K562 (cell line): ENCODE data around the gene DCXR. TPM values are rescaled to one million over a fixed set of nuclear protein-coding genes. Genes with fewer than 3 reads are reported as not detected.
A peak's percentile ranks its signal among the peaks of the same experiment; 100 is the strongest.

ENCODE experiments used
- ATAC-seq: fragments of 200-7000 bp; cut with Tn5 transposase; 3 replicates; pipeline ENCODE4 v1.9.1; 2020; ENCODE audit warnings: moderate library complexity
- BruUV-seq: library from RNA; stranded (reverse); fragments of 400-500 nt; replicated peaks from 2 replicates; lab custom pipeline; 2021; lab: Mats Ljungman, UMichigan
- CTCF ChIA-PET: fragments of 300-600 bp; formaldehyde crosslinking; extraction: SDS; loops from one replicate; lab custom pipeline; 2021; ENCODE audit warnings: low intra/inter-chr PET ratio; lab: Yijun Ruan, JAX
- POLR2A ChIA-PET: fragments of 300-600, 350-650 bp; sonication (Branson Sonifier 250); formaldehyde crosslinking; extraction: SDS; loops from one replicate; lab custom pipeline; 2021; ENCODE audit warnings: antibody characterized with exemption, inconsistent platforms; lab: Yijun Ruan, JAX
- DNase-seq, 4 experiments: peaks; one replicate each; pipeline versions ENCODE4 v3.0.0 to v3.0.0-alpha.2; 2011 to 2018; ENCODE audit warnings: low spot score in 3 of 4, mixed read lengths in 3 of 4; ENCODE audit errors: extremely low read depth in 1 of 4
- FAIRE-seq: peaks from 2 replicates; lab custom pipeline; 2011; peaks lifted over from hg19 to GRCh38; lab: Jason Lieb, UNC
- H2AFZ ChIP-seq: 2 replicates; pipeline ENCODE4 v1.6.0; 2011; ENCODE audit warnings: low read depth, low read length, control low read depth, inconsistent platforms
- H3K27ac ChIP-seq: fragments of 200-600 bp; 3 replicates; pipeline ENCODE4 v1.8.0; 2011; ENCODE audit warnings: low read depth, mild to moderate bottlenecking, control low read depth, inconsistent platforms, low read length, moderate library complexity, mixed read lengths; ENCODE audit errors: extremely low read depth
- H3K27me3 ChIP-seq, 2 experiments: fragments of 300-600 bp in 1 of 2; 2 replicates in 1 of 2; 3 replicates in 1 of 2; pipeline versions ENCODE4 v1.6.0 to v1.8.0; 2011; ENCODE audit warnings: inconsistent platforms in 2 of 2, low read length in 2 of 2, mild to moderate bottlenecking in 1 of 2, mixed read lengths in 1 of 2, moderate library complexity in 1 of 2; ENCODE audit not compliant: control insufficient read depth in 2 of 2, insufficient read depth in 2 of 2
- H3K36me3 ChIP-seq: fragments of 300-600 bp; 3 replicates; pipeline ENCODE4 v1.8.0; 2011; ENCODE audit warnings: mild to moderate bottlenecking, low read length, inconsistent platforms; ENCODE audit not compliant: control insufficient read depth, insufficient read depth
- H3K4me1 ChIP-seq, 2 experiments: fragments of 200-600 bp in 1 of 2; replicated peaks in 1 of 2; 2 replicates in 1 of 2; 3 replicates in 1 of 2; pipeline versions ENCODE4 v1.5.1 to v1.8.0; 2011; ENCODE audit warnings: inconsistent platforms in 2 of 2, low read length in 2 of 2, mild to moderate bottlenecking in 1 of 2, mixed read lengths in 1 of 2, moderate library complexity in 1 of 2; ENCODE audit not compliant: control insufficient read depth in 2 of 2, insufficient read depth in 2 of 2
- H3K4me2 ChIP-seq: 2 replicates; pipeline ENCODE4 v1.6.1; 2011; ENCODE audit warnings: low read length, control low read depth, inconsistent platforms, mixed read lengths; ENCODE audit not compliant: insufficient read depth
- H3K4me3 ChIP-seq: fragments of 200-600 bp; sonication (generic), shearing (Covaris generic); 2 replicates; pipeline ENCODE4 v1.5.1; 2016; ENCODE audit warnings: control low read depth, inconsistent platforms
- H3K79me2 ChIP-seq: fragments of 200-600 bp; 3 replicates; pipeline ENCODE4 v1.8.0; 2011; ENCODE audit warnings: low read length, inconsistent platforms; ENCODE audit not compliant: control insufficient read depth, insufficient read depth
- H3K9ac ChIP-seq, 2 experiments: 2 replicates each; pipeline versions ENCODE4 v1.6.0 to v1.6.1; 2011; ENCODE audit warnings: low read depth in 2 of 2, low read length in 2 of 2, control low read depth in 1 of 2, inconsistent platforms in 1 of 2, mild to moderate bottlenecking in 1 of 2, mixed read lengths in 1 of 2; ENCODE audit not compliant: insufficient read depth in 1 of 2
- H3K9me1 ChIP-seq: one replicate; pipeline ENCODE4 v1.6.0; 2011; ENCODE audit warnings: inconsistent platforms, mild to moderate bottlenecking, low read length, moderate library complexity; ENCODE audit not compliant: control insufficient read depth, insufficient read depth
- H3K9me3 ChIP-seq: replicated peaks from 2 replicates; pipeline ENCODE4 v1.5.1; 2011; ENCODE audit warnings: low read depth, low read length, inconsistent platforms; ENCODE audit not compliant: control insufficient read depth, insufficient read depth
- H4K20me1 ChIP-seq: replicated peaks from 2 replicates; pipeline ENCODE4 v1.6.1; 2011; ENCODE audit warnings: low read length, inconsistent platforms, mixed read lengths; ENCODE audit not compliant: control insufficient read depth, insufficient read depth
- ARID4B ChIP-seq: sonication (generic); formaldehyde crosslinking; IDR thresholded peaks from 2 replicates; pipeline ENCODE4 v1.8.0; 2022; ENCODE audit warnings: mild to moderate bottlenecking, missing genetic modification reagents
- ASH1L ChIP-seq: fragments of 450-650 bp; IDR thresholded peaks from 2 replicates; pipeline ENCODE4 v1.6.1; 2018; ENCODE audit warnings: borderline replicate concordance, mild to moderate bottlenecking, low read depth; ENCODE audit not compliant: partially characterized antibody
- DIDO1 ChIP-seq: fragments of 450-650 bp; IDR thresholded peaks from 2 replicates; pipeline ENCODE4 v1.6.1; 2016; ENCODE audit warnings: low read depth, missing biosample characterization, missing genetic modification characterization
- FOXA1 ChIP-seq: fragments of 450-650 bp; IDR thresholded peaks from 2 replicates; pipeline ENCODE4 v1.6.1; 2016; ENCODE audit warnings: mild to moderate bottlenecking, borderline replicate concordance
- ID3 ChIP-seq, 2 experiments: fragments of 250-450 bp in 1 of 2; fragments of 450-650 bp in 1 of 2; sonication (Bioruptor Pico) in 1 of 2; IDR thresholded peaks; 2 replicates each; pipeline versions ENCODE4 v1.6.1 to v1.8.0; 2016 to 2021; ENCODE audit warnings: mild to moderate bottlenecking in 2 of 2, moderate library complexity in 2 of 2, missing compliant biosample characterization in 1 of 2, missing genetic modification characterization in 1 of 2
- POLR2A ChIP-seq: fragments of 450-650 bp; conservative IDR thresholded peaks from 2 replicates; pipeline ENCODE4 v1.6.1; 2016
- POLR2G ChIP-seq: fragments of 200-400 bp; formaldehyde crosslinking; IDR thresholded peaks from 2 replicates; pipeline ENCODE4 v1.6.1; 2017; ENCODE audit warnings: low read depth, mild to moderate bottlenecking, antibody characterized with exemption, low read length, moderate library complexity
- RBFOX2 ChIP-seq: fragments of 200-400 bp; formaldehyde crosslinking; IDR thresholded peaks from 2 replicates; pipeline ENCODE4 v1.6.1; 2017; ENCODE audit warnings: low read depth, mild to moderate bottlenecking, low read length, moderate library complexity
- SIRT6 ChIP-seq: IDR thresholded peaks from one replicate; pipeline ENCODE4 v1.6.1; 2012; ENCODE audit warnings: low read depth, mild to moderate bottlenecking, control low read depth, inconsistent platforms, low read length, moderate library complexity
- SREBF1 ChIP-seq: fragments of 150-350 bp; IDR thresholded peaks from 2 replicates; pipeline ENCODE4 v1.6.1; 2014; ENCODE audit warnings: antibody characterized with exemption, low read depth, low read length, borderline replicate concordance
- TSC22D4 ChIP-seq: fragments of 450-650 bp; IDR thresholded peaks from 2 replicates; pipeline ENCODE4 v1.6.1; 2016; ENCODE audit warnings: missing genetic modification characterization, missing biosample characterization, control low read depth
- ZMIZ1 ChIP-seq, 2 experiments: fragments of 150-350 bp in 1 of 2; IDR thresholded peaks; 2 replicates each; pipeline ENCODE4 v1.6.1; 2012 to 2016; ENCODE audit warnings: low read depth in 2 of 2, low read length in 2 of 2, mild to moderate bottlenecking in 1 of 2, moderate library complexity in 1 of 2
- ZNF311 ChIP-seq: fragments of 250-450 bp; sonication (Bioruptor Pico); IDR thresholded peaks from 2 replicates; pipeline ENCODE4 v1.4.0; 2020; ENCODE audit warnings: mild to moderate bottlenecking, moderate library complexity
- ZNF551 ChIP-seq: fragments of 250-450 bp; sonication (Bioruptor Pico); IDR thresholded peaks from 2 replicates; pipeline ENCODE4 v1.5.0; 2021; ENCODE audit warnings: mild to moderate bottlenecking, moderate library complexity
- WGBS: fragments of 100-300 bp; shearing (Covaris generic); methylation state at CpG from one replicate; pipeline ENCODE4 v1.1.6; 2016; ENCODE audit warnings: low coverage, mixed read lengths; ENCODE audit not compliant: insufficient coverage; ENCODE audit errors: missing lambda C conversion rate; 5-methylcytosine and 5-hydroxymethylcytosine counted together
- in situ Hi-C: fragments of 300-500 bp; cut with MboI; formaldehyde crosslinking; loops from 4 replicates; pipeline ENCODE4 v1.15.0; 2018; ENCODE audit warnings: inconsistent platforms, mixed read lengths
- intact Hi-C: fragments of 100-400 bp; cut with micrococcal nuclease; formaldehyde crosslinking; loops from 2 replicates; pipeline ENCODE4 v1.14.2; 2022
- polyA plus RNA-seq, 8 experiments: library from polyadenylated mRNA; depleted of rRNA in 4 of 8; stranded (reverse) in 5 of 8; unstranded in 3 of 8; fragments of >200 nt; fragmentation: Nextera tagmentation in 2 of 8; fragmentation: Illumina TruSeq in 1 of 8; extraction: Ambion mirVana in 2 of 8; extraction: Trizol in 1 of 8; gene quantifications; 2 replicates each; pipeline versions ENCODE4 v1.2.1 to v1.2.3, GENCODE V29; 2011 to 2014; ENCODE audit warnings: inconsistent platforms in 1 of 8, missing spikeins in 1 of 8
- total RNA-seq, 7 experiments: library from RNA; depleted of rRNA in 6 of 7; stranded (reverse); fragments of >200 nt in 6 of 7; fragmentation: Illumina TruSeq in 2 of 7; extraction: Trizol in 2 of 7; gene quantifications; 2 replicates each; pipeline versions ENCODE4 v1.2.1 to v1.2.3, GENCODE V29; 2011 to 2021; ENCODE audit warnings: low replicate concordance in 1 of 7

Gene DCXR
- total and polyA plus RNA-seq, 9 of the 15 experiments (the other 6 are each of a cell fraction or from before 2014, with no cell fraction given) = 21.3 to 274 (median 156) TPM

- no peaks in the 10 kb centered on the region for H3K9me3 ChIP-seq
- intact Hi-C loops (no loop called here), in situ Hi-C loops (no loop called here)
- POLR2A ChIA-PET = interaction anchor here (1.1 to 1.7 kb wide), 4 partner anchors 10 to 16 kb away, joined by 3 to 8 read pairs (median 6); partner anchors contain the start of gene FASN
- no peaks in the 10 kb centered on the region for H3K27me3 ChIP-seq
- ATAC-seq (no peak), FAIRE-seq (no peak), DNase-seq (no peak)
- H3K4me3 ChIP-seq = no peak overlapping the region
- 93% methylated on average over 12 of the region's 19 CpGs for WGBS
- H3K4me1 ChIP-seq = peaks cover 0 to 76% of the 10 kb centered on the region in 2 experiments; a peak in 2 of 5 replicates
- CTCF ChIA-PET = no interaction called here
- no TSS peak for BruUV-seq
- H3K27ac ChIP-seq = no peak overlapping the region
- H4K20me1 ChIP-seq = peaks cover 31% of the 10 kb centered on the region
- H3K36me3 ChIP-seq = peaks cover 98% of the 10 kb centered on the region; the same call in 2 of the 3 replicates
- no peak overlapping the region for H3K4me2 ChIP-seq
- H2AFZ ChIP-seq = no peak overlapping the region
- no peak overlapping the region; a peak in 1 of 4 replicates for H3K9ac ChIP-seq
- no peaks in the 10 kb centered on the region for H3K9me1 ChIP-seq
- H3K79me2 ChIP-seq = no peaks in the 10 kb centered on the region; the same call in 2 of the 3 replicates
- TF ChIP-seq RBFOX2 = peak; percentile 73
- no peak for TF ChIP-seq ZNF551 (CRISPR knock-in tag)
- peak; percentile 55 for TF ChIP-seq POLR2G
- no peak for TF ChIP-seq ARID4B
- no peak for TF ChIP-seq FOXA1
- TF ChIP-seq ID3 (CRISPR knock-in tag; IDR thresholded peaks at IDR 0.05) = no peak
- no peak for TF ChIP-seq ID3 (tag; IDR thresholded peaks at IDR 0.05)
- no peak for TF ChIP-seq DIDO1
- TF ChIP-seq ZNF311 (CRISPR knock-in tag) = no peak
- TF ChIP-seq TSC22D4 (tag) = no peak
- peak; percentile 48 for TF ChIP-seq POLR2A
- no peak for TF ChIP-seq ZMIZ1 (IDR thresholded peaks at IDR 0.05; ENCODE audit: low read depth in 2 of 2, low read length in 2 of 2)
- TF ChIP-seq SREBF1 = no peak
- no peak for TF ChIP-seq SIRT6
- no peak for TF ChIP-seq ASH1L
Measured at GRCh38 chr17:82082456-82082855, 45.0 kb upstream of the DCXR start.
